ENCODE results near the gene CENPP.
"Not testable (repeated sequence)": the region's sequence is repeated elsewhere in the genome, so short reads cannot be mapped to it uniquely, and the experiment has no call there.

CENPP gene

DNA sequence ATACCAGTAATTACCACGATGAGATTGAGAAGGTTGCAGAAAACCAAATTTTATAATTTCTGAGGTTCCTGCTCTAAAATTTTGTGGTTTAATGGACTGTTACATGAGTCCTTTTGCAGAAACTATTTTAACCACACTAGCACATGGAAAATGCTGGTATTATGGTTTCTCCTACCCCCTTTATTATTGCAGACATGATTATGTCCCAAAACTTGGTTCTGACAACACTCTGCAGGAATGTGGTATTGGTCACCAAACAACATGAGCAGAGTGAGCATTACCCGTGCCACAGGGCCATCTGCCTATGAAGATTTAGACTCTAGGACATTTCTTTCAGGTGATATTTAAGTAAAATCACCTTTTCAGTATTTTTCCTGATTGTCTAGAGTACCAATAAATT, 212.8 kb downstream of the CENPP start:
- DNase-seq (ENCODE audit: low spot score): no peak

DNA sequence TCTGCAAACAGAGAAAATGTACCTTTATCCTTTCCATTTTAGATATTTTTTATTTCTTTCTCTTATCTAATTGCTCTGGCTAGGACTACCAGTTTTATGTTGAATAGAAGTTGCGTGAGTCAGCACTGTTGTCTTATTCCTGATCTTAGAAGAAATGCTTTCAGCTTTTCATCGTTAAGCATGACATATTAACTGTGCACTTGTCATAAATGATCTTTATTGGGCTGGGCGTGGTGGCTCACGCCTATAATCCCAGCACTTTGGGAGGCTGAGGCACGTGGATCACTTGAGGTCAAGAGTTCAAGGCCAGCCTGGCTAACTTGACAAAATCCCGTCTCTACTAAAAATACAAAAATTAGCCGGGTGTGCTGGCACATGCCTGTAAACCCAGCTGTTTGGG, 218.2 kb downstream of the CENPP start:
- DNase-seq (ENCODE audit: low spot score): no peak

- DNase-seq (ENCODE audit: low spot score): no peak
Observed at GRCh38 chr9:92545002-92545510, 219.3 kb downstream of the CENPP start.

DNA sequence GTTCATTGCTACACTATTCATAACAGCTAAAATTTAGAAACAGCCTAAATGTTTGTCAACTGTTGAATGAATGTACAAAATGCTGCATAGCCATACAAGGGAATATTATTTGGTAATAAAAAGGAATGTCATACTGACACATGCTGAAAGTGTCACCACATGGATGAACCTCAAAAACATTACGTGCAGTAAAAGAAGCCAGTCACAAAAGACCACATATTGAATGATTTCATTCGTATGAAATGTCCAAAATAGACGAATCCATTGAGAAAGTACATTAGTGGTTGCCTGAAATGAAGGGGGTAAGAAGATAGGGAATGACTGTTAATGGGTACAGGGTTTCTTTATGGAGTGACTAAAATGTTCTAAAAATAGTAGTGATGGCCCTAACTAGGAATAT, 221.6 kb downstream of the CENPP start:
- DNase-seq (ENCODE audit: low spot score): no peak

DNA sequence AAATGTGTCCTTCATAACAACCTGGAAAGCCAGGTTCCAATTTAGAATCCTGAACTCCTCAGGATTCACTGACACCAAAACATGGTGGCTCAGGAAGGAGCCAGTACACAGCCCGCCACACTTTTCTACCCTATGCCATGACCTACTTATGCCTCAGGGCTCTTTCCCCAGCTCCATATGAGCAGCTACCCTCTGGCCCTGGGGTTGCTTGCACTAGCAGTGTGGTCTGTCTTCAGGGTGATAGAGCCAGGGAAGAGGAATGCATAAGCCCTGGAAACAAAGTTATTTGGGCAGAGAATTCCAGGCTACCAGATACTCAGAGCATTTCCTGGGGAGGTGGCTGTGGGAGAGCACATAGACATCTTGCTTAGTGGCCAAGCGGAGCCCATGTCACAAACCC, 225.0 kb downstream of the CENPP start:
- DNase-seq (ENCODE audit: low spot score): no peak

- no peak for DNase-seq (ENCODE audit: low spot score)
Observed at GRCh38 chr9:92558612-92559374, 233.0 kb downstream of the CENPP start.

DNA sequence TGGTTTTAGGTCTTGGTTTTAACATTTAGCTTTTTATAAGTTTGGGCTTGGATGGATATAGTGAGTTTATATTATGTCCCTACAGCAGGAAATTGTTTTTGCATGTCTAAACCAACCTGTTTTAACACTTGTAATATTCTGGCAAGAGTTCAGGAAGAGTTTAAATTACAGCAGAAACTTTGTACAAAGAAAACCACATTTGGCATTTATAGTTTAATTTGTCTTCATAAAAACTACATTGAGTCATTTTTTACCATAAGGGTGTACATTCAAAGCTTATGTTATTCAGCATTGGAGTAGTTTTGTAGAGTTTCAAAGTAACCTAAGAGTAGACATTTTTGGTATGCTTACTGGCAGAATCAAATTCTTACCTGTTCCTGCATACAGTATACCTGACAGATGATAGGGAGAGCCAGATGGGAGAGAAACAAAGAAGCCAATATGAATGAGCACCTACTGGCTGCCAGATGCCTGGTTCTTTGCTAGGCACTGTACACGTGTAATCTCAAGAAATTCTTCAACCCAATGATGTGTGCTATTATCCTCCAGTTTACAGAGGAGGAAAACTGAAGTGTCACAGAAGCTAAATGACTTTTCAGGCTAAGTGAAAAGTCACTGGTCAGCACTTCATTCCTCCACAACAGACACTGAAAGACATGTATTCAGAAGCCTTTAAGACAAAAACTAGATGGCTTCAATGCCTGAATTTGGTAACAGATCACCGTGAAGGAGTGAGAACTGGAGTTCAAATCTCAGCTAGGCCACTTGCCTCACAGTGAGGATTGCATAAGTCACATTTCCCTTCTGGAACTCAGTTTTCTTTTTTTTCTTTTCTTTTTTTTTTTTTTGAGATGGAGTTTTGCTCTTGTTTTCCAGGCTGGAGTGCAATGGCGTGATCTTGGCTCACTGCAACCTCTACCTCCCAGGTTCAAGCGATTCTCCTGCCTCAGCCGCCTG, 235.9 kb downstream of the CENPP start:
- no peak for DNase-seq (ENCODE audit: low spot score)

- DNase-seq (ENCODE audit: low spot score): no peak
Observed at GRCh38 chr9:92562461-92562967, 236.8 kb downstream of the CENPP start.

- no peak for DNase-seq (ENCODE audit: low spot score)
Observed at GRCh38 chr9:92563116-92564100, 237.7 kb downstream of the CENPP start.

DNA sequence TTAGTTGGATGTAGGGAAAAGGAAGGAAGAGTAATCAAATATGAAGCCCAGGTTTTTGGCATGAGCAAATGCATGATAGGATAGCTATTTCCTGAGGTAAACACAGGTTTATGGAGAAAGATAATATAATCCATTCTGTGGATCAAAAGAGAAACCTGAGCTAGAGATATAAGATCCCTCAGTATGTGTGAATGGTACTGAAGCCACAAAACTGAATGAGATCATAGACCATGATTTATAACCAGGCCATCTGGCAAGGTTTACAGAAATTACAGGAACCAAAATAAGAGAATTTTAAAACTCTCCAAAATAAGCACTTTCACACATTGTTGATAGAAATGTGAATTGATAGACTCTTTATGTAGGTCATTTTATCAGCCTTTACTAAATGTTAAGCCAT, 238.8 kb downstream of the CENPP start:
- no peak for DNase-seq (ENCODE audit: low spot score)

DNA sequence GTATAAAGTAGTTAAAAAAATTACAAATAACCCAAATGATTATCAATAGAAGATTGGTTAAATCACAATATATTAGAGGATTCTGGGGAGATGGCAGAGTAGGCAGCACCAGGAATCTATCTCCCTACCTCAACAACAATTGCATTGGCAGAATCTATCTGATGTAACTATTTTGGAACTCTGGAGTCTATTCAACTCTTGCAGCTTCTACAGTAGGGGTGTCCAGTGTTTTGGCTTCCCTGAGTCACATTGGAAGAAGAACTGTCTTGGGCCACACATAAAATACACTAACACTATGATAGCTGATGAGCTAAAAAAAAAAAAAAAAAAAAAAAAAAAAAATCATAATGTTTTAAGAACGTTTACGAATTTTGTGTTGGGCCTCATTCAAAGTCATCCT, 239.2 kb downstream of the CENPP start:
- DNase-seq (ENCODE audit: low spot score): no peak

DNA sequence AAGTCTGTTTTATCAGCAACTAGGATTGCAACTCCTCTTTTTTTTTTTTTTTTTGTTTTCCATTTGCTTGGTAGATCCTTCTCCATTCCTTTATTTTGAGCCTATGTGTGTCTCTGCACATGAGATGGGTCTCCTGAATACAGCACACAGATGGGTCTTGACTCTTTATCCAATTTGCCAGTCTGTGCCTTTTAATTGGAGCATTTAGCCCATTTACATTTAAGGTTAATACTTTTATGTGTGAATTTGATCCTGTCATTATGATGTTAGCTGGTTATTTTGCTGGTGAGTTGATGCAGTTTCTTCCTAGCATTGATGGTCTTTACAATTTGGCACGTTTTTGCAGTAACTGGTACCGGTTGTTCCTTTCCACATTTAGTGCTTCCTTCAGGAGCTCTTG, 246.1 kb downstream of the CENPP start:
- DNase-seq (ENCODE audit: low spot score): not testable (repeated sequence)

GRCh38 chr9:92573612-92574011, 247.9 kb downstream of the CENPP start:
- not testable (repeated sequence) for DNase-seq (ENCODE audit: low spot score)

DNA sequence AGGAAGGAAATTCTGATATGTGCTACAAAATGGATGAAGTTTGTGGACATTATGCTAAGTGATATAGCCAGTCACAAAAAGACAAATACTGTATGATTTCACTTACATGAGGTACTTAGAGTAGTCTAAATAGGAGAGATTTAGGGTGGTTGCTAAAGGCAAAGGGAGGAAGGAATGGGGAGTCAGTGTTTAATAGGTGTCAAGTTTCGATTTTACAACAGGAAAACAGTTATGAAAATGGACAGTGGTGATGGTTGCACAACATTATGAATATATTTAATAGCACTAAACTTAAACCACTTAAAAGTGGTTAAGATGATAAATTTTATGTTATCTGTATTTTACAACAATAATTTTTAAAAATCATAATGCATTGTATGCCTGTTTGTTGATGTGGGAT, 250.4 kb downstream of the CENPP start:
- no peak for DNase-seq (ENCODE audit: low spot score)

- no peak for DNase-seq (ENCODE audit: low spot score)
Observed at GRCh38 chr9:92589923-92590322, 264.2 kb downstream of the CENPP start.

DNA sequence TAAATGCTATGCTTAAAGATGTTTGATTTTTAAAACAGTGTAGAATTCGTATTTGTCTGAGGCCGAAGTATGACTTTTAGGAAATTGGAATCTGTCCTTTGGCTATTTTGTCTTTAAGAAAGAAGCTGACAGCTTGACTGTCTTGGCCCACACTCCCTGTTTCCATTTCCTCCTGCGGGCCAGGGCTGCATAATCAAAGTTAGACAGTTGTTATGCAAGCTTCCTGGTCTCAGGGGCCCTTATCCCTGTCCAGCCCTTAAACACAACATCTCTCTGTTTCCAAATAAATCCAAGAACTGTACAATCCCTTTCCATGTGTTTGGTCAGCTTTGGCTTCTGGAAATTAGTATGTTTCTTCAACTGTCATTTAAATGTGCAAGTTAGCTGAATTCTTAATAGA, 264.6 kb downstream of the CENPP start:
- no peak for DNase-seq (ENCODE audit: low spot score)

- no peak for DNase-seq (ENCODE audit: low spot score)
Observed at GRCh38 chr9:92592537-92592936, 266.8 kb downstream of the CENPP start.

- no peak for DNase-seq (ENCODE audit: low spot score)
Observed at GRCh38 chr9:92592946-92593861, 267.5 kb downstream of the CENPP start.

- not testable (repeated sequence) for DNase-seq (ENCODE audit: low spot score)
Observed at GRCh38 chr9:92595075-92595474, 269.3 kb downstream of the CENPP start.

DNA sequence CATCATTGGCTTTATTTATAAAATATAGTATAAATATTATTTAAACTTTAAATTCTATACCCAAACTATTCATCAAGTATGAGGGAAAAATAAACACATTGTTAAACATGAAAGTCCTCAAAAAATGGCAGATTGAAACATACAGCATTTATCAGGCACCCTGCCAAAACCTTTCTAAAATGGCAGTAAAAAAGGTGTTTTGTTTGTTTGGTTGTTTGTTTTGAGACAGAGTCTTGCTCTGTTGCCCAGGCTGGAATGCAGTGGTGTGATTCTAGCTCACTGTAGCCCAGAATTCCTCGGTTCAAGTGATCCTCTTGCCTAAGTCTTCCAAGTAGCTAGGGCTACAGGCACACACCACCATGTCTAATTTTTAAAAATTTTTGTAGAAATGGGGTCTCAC, 270.2 kb downstream of the CENPP start:
- no peak for DNase-seq (ENCODE audit: low spot score)

Measured in kidney capillary endothelial cell (primary cell).